ENCODE data around the gene MT2A. TPM values are rescaled to one million over a fixed set of nuclear protein-coding genes. Genes with fewer than 3 reads are reported as not detected.

The MT2A gene
- total and polyA plus RNA-seq, 2 of the 4 experiments (the other 2 are of a cell fraction), result 25.5 to 621 TPM

GRCh38 chr16:56639045-56639444, 30.7 kb downstream of the MT2A start:
- Histone ChIP-seq H2BK5ac (ENCODE audit: low read depth, low read length, poor library complexity, severe bottlenecking) (no peak overlapping the region), H3K4me2 (ENCODE audit: low read depth, low read length) (no peak overlapping the region), H3K9me3 (ENCODE audit: control insufficient read depth, insufficient read depth, low read length) (peaks cover 2% of the 10 kb centered on the region; the same call in 1 of the 2 replicates), H4K5ac (ENCODE audit: low read depth, low read length) (no peak overlapping the region), H3K4ac (ENCODE audit: low read depth, low read length) (no peak overlapping the region), H3K27me3 (ENCODE audit: control insufficient read depth, insufficient read depth, low read length) (peaks cover 90% of the 10 kb centered on the region), H2BK15ac (ENCODE audit: low read depth, low read length) (no peak overlapping the region), H3K27ac (ENCODE audit: insufficient read depth, low read length) (no peak overlapping the region), H2AFZ (replicated peaks; ENCODE audit: low read length, poor library complexity) (no peak overlapping the region), H3K23ac (ENCODE audit: low read depth, low read length) (no peak overlapping the region), H2BK120ac (ENCODE audit: low read depth, low read length) (no peak overlapping the region), H3K18ac (ENCODE audit: low read depth, low read length) (no peak overlapping the region), H3K79me1 (ENCODE audit: low read depth in 1 of 2, low read length in 2 of 2) (no peaks in the 10 kb centered on the region), H3K36me3 (ENCODE audit: control insufficient read depth, insufficient read depth, low read length) (no peaks in the 10 kb centered on the region), H4K91ac (ENCODE audit: insufficient read depth, low read depth, low read length) (no peak overlapping the region), H3K56ac (ENCODE audit: extremely low read depth, insufficient read depth, low read length) (no peak overlapping the region), H3K14ac (replicated peaks; ENCODE audit: low read depth, low read length) (no peak overlapping the region), H4K8ac (ENCODE audit: low read depth in 2 of 2, low read length in 2 of 2) (no peak overlapping the region), H3K9ac (ENCODE audit: low read depth, low read length) (no peak overlapping the region), H2AK5ac (ENCODE audit: low read depth, low read length) (no peak overlapping the region), H2BK20ac (ENCODE audit: low read depth, low read length) (no peak overlapping the region), H3K4me1 (ENCODE audit: control insufficient read depth, insufficient read depth, low read length) (no peaks in the 10 kb centered on the region; the same call in 1 of the 2 replicates), H2AK9ac (replicated peaks; ENCODE audit: low read depth, low read length, poor library complexity) (no peak overlapping the region), H4K20me1 (ENCODE audit: insufficient read depth, low read length) (no peaks in the 10 kb centered on the region), H3K9me1 (ENCODE audit: insufficient read depth, low read length) (no peaks in the 10 kb centered on the region), H3K4me3 (ENCODE audit: insufficient read depth, low read depth, low read length) (no peak overlapping the region)
- ATAC-seq (ENCODE audit: low read depth), result no peak
- intact Hi-C loops (cut with micrococcal nuclease) (no loop called here), dilution Hi-C loops (cut with HindIII; ENCODE audit: low sequenced_read_pairs, unreplicated experiment) (no loop called here), in situ Hi-C loops (cut with MboI; ENCODE audit: low sequenced_read_pairs) (no loop called here)
- TF ChIP-seq, protein P1, sequence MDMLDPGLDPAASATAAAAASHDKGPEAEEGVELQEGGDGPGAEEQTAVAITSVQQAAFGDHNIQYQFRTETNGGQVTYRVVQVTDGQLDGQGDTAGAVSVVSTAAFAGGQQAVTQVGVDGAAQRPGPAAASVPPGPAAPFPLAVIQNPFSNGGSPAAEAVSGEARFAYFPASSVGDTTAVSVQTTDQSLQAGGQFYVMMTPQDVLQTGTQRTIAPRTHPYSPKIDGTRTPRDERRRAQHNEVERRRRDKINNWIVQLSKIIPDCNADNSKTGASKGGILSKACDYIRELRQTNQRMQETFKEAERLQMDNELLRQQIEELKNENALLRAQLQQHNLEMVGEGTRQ (IDR thresholded peaks at IDR 0.05; ENCODE audit: low read depth, low read length), result no peak
- TF ChIP-seq CEBPB (IDR thresholded peaks at IDR 0.05; ENCODE audit: low read depth, low read length) (no peak), CTCF (conservative IDR thresholded peaks at IDR 0.05; ENCODE audit: low read depth, low read length) (no peak), MAFK (IDR thresholded peaks at IDR 0.05; ENCODE audit: low read depth, low read length) (no peak), RAD21 (IDR thresholded peaks at IDR 0.05; ENCODE audit: low read length) (no peak), MAZ (IDR thresholded peaks at IDR 0.05; ENCODE audit: borderline replicate concordance, low read depth, low read length) (no peak), NFE2L2 (IDR thresholded peaks at IDR 0.05; ENCODE audit: low read depth, low read length) (no peak), MXI1 (IDR thresholded peaks at IDR 0.05; ENCODE audit: borderline replicate concordance, low read depth, low read length) (no peak), RFX5 (IDR thresholded peaks at IDR 0.05; ENCODE audit: low read depth, low read length) (no peak), SMC3 (IDR thresholded peaks at IDR 0.05; ENCODE audit: low read depth, low read length) (no peak)
- TF ChIP-seq, protein P2, sequence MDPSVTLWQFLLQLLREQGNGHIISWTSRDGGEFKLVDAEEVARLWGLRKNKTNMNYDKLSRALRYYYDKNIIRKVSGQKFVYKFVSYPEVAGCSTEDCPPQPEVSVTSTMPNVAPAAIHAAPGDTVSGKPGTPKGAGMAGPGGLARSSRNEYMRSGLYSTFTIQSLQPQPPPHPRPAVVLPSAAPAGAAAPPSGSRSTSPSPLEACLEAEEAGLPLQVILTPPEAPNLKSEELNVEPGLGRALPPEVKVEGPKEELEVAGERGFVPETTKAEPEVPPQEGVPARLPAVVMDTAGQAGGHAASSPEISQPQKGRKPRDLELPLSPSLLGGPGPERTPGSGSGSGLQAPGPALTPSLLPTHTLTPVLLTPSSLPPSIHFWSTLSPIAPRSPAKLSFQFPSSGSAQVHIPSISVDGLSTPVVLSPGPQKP (IDR thresholded peaks at IDR 0.05; ENCODE audit: borderline replicate concordance, low read depth, low read length), result no peak
- no CpG with 5 or more reads among the region's 1 CpG for WGBS, 2 experiments (ENCODE audit: extremely low coverage in 2 of 2, insufficient read length in 1 of 2)
- DNase-seq, result no peak
- ChIA-PET CTCF (no interaction called here), POLR2A (ENCODE audit: unreplicated experiment) (no interaction called here)
- BruUV-seq (replicated peaks), result no TSS peak
